ENCODE results near the gene OTOP1.
A peak's percentile ranks its signal among the peaks of the same experiment; 100 is the strongest.
"Not testable (repeated sequence)": the region's sequence is repeated elsewhere in the genome, so short reads cannot be mapped to it uniquely, and the experiment has no call there.

OTOP1 gene

GRCh38 chr4:4226606-4227438, at the start of gene OTOP1:
Gene OTOP1 (minus strand): TSS chr4:4226929. CDS start chr4:4226864, 65 bp downstream.
- no peak for DNase-seq

- no peak for DNase-seq
Measured at GRCh38 chr4:4274226-4274625, 47.5 kb upstream of the OTOP1 start.

- DNase-seq: peak; percentile 13
Measured at GRCh38 chr4:4271912-4272311, 45.2 kb upstream of the OTOP1 start.

- no peak for DNase-seq
Measured at GRCh38 chr4:4270529-4270928, 43.8 kb upstream of the OTOP1 start.

- DNase-seq: no peak
Measured at GRCh38 chr4:4269856-4270255, 43.1 kb upstream of the OTOP1 start.

GRCh38 chr4:4269331-4269731, 42.6 kb upstream of the OTOP1 start:
- no peak for DNase-seq

- no peak for DNase-seq
Measured at GRCh38 chr4:4268776-4269175, 42.0 kb upstream of the OTOP1 start.

- DNase-seq: no peak
Measured at GRCh38 chr4:4267981-4268380, 41.3 kb upstream of the OTOP1 start.

- DNase-seq: peak; percentile 7
Measured at GRCh38 chr4:4260185-4260751, 33.5 kb upstream of the OTOP1 start.

- DNase-seq: no peak
Measured at GRCh38 chr4:4259484-4260100, 32.9 kb upstream of the OTOP1 start.

GRCh38 chr4:4257705-4258104, 31.0 kb upstream of the OTOP1 start:
- DNase-seq: not testable (repeated sequence)

- no peak for DNase-seq
Measured at GRCh38 chr4:4256799-4257198, 30.1 kb upstream of the OTOP1 start.

GRCh38 chr4:4254666-4255065, 27.9 kb upstream of the OTOP1 start:
- DNase-seq: no peak

- DNase-seq: no peak
Measured at GRCh38 chr4:4254199-4254598, 27.5 kb upstream of the OTOP1 start.

- no peak for DNase-seq
Measured at GRCh38 chr4:4249866-4250265, 23.1 kb upstream of the OTOP1 start.

- not testable (repeated sequence) for DNase-seq
Measured at GRCh38 chr4:4249342-4249741, 22.6 kb upstream of the OTOP1 start.

- DNase-seq: peak; percentile 26
Measured at GRCh38 chr4:4248885-4249203, 22.1 kb upstream of the OTOP1 start.

- DNase-seq: peak; percentile 91
Measured at GRCh38 chr4:4248029-4248884, 21.5 kb upstream of the OTOP1 start, which contains the start of gene TMEM128. Gene TMEM128 (minus strand): TSS chr4:4248223. CDS start chr4:4248202, 21 bp downstream.

- no peak for DNase-seq
Measured at GRCh38 chr4:4247696-4248028, 20.9 kb upstream of the OTOP1 start.

- DNase-seq: no peak
Measured at GRCh38 chr4:4245172-4245571, 18.4 kb upstream of the OTOP1 start.

GRCh38 chr4:4239551-4239950, 12.8 kb upstream of the OTOP1 start:
- DNase-seq: not testable (repeated sequence)

GRCh38 chr4:4233610-4234009, 6.9 kb upstream of the OTOP1 start:
- DNase-seq: no peak

- DNase-seq: no peak
Measured at GRCh38 chr4:4228356-4228668, 1.6 kb upstream of the OTOP1 start.

All from NCI-H82 (cell line).